ENCODE results near the gene NUP42. TPM values are rescaled to one million over a fixed set of nuclear protein-coding genes. Genes with fewer than 3 reads are reported as not detected.

Gene NUP42
- total and polyA plus RNA-seq, 10 of the 15 experiments (the other 5 are each of a cell fraction or from before 2014, with no cell fraction given), result 48.6 to 124 (median 74.3) TPM

DNA sequence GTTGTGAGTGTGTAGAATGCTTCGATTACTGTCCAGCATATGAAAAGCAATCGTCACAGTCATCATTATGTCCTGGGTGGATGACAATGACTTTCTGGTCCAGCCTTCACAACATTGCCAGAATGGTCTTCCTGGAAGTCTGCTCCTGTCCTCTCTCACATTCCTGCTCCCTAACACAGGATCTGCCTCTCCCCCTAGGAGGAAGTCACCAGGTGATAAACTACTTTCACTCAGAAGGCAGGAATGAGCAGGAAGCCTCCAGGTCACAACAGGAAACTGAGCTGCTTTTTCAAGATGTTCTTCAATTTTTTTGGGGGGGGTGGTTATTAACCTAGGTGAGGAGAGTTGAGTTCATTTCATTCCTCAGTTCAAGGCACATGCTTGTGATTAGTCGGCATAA is 51.1 kb downstream of the NUP42 start:
- H3K27ac ChIP-seq (ENCODE audit: control insufficient read depth, insufficient read depth), result no peak overlapping the region
- H3K4me3 ChIP-seq, result no peak overlapping the region
- SMC1A ChIA-PET (ENCODE audit: uncharacterized antibody, unreplicated experiment), result no interaction called here
- BruUV-seq (replicated peaks), result no TSS peak
- 90% methylated on average over 3 of the region's 3 CpGs for WGBS (ENCODE audit: insufficient coverage, insufficient replicate concordance, low lambda C conversion rate, missing lambda C conversion rate)
- H2AFZ ChIP-seq (ENCODE audit: control insufficient read depth, low read depth, low read length), result no peak overlapping the region
- DNase-seq (ENCODE audit: low read depth, low spot score) (no peak), FAIRE-seq (no peak), ATAC-seq (no peak)
- no peak overlapping the region for H3K4me2 ChIP-seq (ENCODE audit: control insufficient read depth, insufficient read depth)
- no peak overlapping the region for H3K9ac ChIP-seq (ENCODE audit: control insufficient read depth, insufficient read depth, low read length)
- H3K36me3 ChIP-seq (ENCODE audit: control insufficient read depth in 2 of 2, insufficient read depth in 2 of 2, low read length in 1 of 2), result no peaks in the 10 kb centered on the region
- in situ Hi-C loops (cut with MboI) (no loop called here), intact Hi-C loops (cut with micrococcal nuclease; ENCODE audit: unreplicated experiment) (no loop called here)
- peaks cover 15% of the 10 kb centered on the region for H3K4me1 ChIP-seq (ENCODE audit: control insufficient read depth, insufficient read depth, low read length)
- no peaks in the 10 kb centered on the region for H4K20me1 ChIP-seq (ENCODE audit: control insufficient read depth, insufficient read depth)
- CTCF ChIA-PET, result interaction anchor here (1.0 kb wide), 1 partner anchor 10 kb away, joined by 3 read pairs; no protein-coding TSS in a partner anchor
- H3K79me2 ChIP-seq (ENCODE audit: control insufficient read depth, insufficient read depth, low read length), result no peaks in the 10 kb centered on the region
- H3K27me3 ChIP-seq (replicated peaks in 1 of 2; ENCODE audit: control insufficient read depth in 2 of 2, insufficient read depth in 2 of 2, low read length in 1 of 2), result no peaks in the 10 kb centered on the region
- no peaks in the 10 kb centered on the region for H3K9me3 ChIP-seq (replicated peaks; ENCODE audit: control insufficient read depth, insufficient read depth, low read length)
- POLR2A ChIA-PET, result no interaction called here
- RAD21 ChIA-PET (ENCODE audit: unreplicated experiment), result interaction anchor here (0.9 kb wide), 1 partner anchor 239 kb away, joined by 3 read pairs; no protein-coding TSS in a partner anchor
- TF ChIP-seq ZNF592 (IDR thresholded peaks at IDR 0.05), result no peak
- no peak for TF ChIP-seq LARP7 (IDR thresholded peaks at IDR 0.05)
- TF ChIP-seq, protein P1, sequence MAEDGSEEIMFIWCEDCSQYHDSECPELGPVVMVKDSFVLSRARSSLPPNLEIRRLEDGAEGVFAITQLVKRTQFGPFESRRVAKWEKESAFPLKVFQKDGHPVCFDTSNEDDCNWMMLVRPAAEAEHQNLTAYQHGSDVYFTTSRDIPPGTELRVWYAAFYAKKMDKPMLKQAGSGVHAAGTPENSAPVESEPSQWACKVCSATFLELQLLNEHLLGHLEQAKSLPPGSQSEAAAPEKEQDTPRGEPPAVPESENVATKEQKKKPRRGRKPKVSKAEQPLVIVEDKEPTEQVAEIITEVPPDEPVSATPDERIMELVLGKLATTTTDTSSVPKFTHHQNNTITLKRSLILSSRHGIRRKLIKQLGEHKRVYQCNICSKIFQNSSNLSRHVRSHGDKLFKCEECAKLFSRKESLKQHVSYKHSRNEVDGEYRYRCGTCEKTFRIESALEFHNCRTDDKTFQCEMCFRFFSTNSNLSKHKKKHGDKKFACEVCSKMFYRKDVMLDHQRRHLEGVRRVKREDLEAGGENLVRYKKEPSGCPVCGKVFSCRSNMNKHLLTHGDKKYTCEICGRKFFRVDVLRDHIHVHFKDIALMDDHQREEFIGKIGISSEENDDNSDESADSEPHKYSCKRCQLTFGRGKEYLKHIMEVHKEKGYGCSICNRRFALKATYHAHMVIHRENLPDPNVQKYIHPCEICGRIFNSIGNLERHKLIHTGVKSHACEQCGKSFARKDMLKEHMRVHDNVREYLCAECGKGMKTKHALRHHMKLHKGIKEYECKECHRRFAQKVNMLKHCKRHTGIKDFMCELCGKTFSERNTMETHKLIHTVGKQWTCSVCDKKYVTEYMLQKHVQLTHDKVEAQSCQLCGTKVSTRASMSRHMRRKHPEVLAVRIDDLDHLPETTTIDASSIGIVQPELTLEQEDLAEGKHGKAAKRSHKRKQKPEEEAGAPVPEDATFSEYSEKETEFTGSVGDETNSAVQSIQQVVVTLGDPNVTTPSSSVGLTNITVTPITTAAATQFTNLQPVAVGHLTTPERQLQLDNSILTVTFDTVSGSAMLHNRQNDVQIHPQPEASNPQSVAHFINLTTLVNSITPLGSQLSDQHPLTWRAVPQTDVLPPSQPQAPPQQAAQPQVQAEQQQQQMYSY (CRISPR knock-in tag; IDR thresholded peaks at IDR 0.05), result no peak
- no peak for TF ChIP-seq BRCA1 (IDR thresholded peaks at IDR 0.05; ENCODE audit: low read depth, low read length)
- no peak for TF ChIP-seq YY1 (IDR thresholded peaks at IDR 0.05; ENCODE audit: low read depth, low read length)
- no peak for TF ChIP-seq ZBED1 (IDR thresholded peaks at IDR 0.05; ENCODE audit: borderline replicate concordance)
- TF ChIP-seq GATAD2B (conservative IDR thresholded peaks at IDR 0.05; ENCODE audit: low read depth), result no peak
- no peak for TF ChIP-seq RAD51 (IDR thresholded peaks at IDR 0.05)
- TF ChIP-seq CREM (IDR thresholded peaks at IDR 0.05; ENCODE audit: low read depth), result no peak
- TF ChIP-seq ZZZ3 (IDR thresholded peaks at IDR 0.05; ENCODE audit: control insufficient read depth, insufficient read length, low read depth), result no peak
- TF ChIP-seq TAF1 (IDR thresholded peaks at IDR 0.05; ENCODE audit: borderline replicate concordance, low read depth, low read length), result no peak
- TF ChIP-seq BCL3 (IDR thresholded peaks at IDR 0.05; ENCODE audit: borderline replicate concordance, insufficient read depth, low read depth, low read length, poor library complexity, severe bottlenecking), result no peak
- no peak for TF ChIP-seq RFX5 (IDR thresholded peaks at IDR 0.05; ENCODE audit: low read depth, low read length)
- TF ChIP-seq TARDBP (IDR thresholded peaks at IDR 0.05; ENCODE audit: borderline replicate concordance), result no peak
